Superior temporal gyrus (tissue), 1 donor: Measurements from ENCODE around the gene AGAP2.

Experiments used
- DNase-seq: peaks from one replicate; pipeline ENCODE4 v3.0.0-alpha.2; 2016; ENCODE audit errors: extremely low spot score

AGAP2 gene

DNA sequence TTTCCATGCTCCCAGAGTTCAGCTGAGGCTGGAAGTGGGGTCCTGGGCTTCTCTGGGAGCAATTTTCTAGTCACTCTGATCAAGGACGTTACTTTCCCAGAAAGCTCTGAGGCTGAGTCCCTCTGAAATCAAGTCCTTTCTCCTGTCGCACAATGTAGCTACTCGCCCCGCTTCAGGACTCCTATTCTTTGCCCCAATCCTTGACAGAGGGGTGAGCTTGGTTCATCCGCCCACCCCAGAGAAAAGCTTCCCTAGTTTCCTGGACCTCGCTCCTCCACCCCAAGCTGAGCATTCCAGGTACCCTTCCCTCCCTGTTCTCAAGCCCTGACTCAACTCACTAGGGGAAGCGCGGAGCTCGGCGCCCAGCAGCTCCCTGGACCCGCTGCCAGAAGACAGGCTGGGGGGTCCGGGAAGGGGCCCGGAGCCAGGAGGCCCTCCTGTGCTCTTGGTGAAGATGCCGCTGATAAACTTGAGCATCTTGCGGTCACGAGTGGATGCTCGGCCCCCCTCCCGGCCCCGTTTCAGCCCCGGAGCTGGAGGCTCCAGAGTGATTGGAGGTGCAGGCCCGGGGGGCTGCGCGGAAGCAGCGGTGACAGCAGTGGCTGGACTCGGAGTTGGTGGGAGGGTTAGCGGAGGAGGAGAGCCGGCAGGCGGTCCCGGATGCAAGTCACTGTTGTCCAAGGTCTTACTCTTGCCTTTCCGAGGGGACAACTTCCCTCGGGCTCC lies 1.6 kb downstream of the AGAP2 start:
- DNase-seq, result no peak

DNA sequence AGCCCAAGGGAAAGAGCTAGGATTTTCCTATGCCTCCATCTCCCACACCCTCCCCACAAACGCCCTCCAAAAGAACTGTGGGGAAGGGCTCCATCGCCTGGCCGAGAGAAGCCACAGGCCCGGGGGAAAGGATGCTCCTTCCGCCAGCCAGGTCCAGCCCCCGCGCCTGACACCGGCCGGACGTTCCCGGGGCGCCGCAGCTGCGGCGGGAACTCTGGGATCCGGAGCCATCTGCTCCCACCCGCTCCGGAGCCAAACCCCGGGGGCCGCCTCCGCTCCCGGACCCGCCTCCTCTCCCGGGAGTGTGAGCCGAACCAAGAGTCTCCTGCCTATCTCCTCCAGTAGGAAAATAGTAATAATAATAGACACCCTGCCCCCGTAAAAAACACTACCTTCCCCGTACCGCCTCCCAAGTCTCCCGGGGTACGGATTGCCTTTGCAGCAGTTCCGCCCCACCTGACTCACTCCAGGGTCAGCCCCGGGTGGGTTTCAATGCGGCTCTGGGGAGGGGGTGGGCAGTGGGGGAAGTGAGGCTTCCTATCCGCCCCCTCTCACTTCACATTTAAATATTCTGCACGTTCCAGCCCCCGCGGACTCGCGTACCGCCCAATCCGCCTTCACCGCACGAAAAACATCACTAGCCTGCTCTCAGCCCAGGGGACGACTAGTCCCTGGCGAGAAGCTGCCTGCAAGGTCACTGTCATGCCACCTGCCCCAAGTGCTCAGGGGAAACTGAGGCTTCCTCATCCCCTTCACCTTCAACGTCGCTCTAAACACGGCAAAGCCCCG lies 2.4 kb downstream of the AGAP2 start:
- DNase-seq, result peak; percentile 35

DNA sequence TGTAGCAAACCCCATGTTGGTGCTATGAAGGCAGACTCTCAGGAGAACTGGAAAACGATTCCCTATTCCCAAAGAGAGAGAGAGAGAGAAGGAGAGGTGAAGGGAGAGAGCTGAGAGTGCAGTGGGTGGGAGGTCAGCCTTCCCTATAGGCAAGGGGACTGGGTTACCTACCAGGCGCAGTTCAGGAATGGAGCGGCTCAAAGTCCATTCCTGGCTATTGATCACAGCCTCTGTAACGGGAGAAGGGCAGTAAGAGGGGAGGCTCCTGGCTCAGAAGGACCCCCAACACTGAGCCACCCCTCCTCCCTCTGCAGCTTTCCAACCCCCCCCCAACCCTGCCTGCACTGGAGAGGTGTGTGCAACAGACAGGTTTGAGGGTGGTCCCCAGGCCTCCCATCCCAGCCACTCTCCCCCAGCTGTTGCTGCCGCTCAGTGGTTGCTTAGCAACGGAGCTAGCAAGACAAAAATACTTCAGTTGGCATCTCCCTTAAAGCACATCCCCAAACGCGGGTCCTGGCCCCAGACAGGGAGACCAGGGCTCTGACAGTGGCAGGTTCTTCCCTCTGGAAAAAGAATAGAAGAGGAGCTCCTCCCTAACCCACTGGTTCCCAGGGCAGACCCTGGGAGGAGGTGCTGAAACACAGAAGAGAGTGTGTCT lies 3.2 kb downstream of the AGAP2 start:
- peak; percentile 19 for DNase-seq

DNA sequence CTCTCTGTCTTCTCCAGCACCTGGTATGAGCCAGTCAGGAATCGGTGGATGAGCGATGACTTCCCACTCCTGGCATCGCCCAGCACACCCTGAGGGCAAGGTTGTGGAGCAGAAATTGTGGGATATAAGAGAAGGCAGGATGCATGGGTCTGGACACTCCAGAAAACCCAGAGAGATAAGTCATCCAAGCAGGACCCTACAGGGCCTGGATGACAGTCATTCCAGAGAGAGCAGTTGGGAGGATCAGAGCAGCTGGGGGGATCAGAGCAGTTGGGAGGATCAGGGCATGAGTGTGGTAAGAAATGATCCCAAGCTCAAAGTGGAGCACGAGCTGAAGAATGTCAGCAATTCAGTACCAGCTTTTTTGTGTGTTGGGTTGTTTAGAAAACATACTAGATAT lies 4.0 kb downstream of the AGAP2 start:
- DNase-seq, result no peak

DNA sequence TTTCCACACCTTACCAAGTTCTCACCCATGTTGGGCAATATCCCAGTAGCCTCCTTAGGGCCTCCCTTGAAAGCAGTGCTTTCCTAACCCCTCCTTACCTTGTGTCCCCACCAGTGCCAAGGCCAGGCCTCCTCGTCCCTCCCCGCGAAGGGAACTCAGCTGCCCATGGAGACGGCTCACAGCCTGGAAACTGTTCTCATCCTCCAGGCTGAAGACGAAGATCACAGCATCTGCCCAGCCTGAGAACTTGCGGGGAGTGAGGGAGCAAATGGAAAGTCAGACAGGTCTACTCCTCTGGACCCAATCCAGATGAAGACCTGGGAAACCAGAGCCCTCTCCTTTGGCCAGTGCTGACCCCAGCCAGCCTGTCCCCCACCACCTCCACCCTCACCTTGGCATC lies 4.6 kb downstream of the AGAP2 start:
- DNase-seq, result no peak

DNA sequence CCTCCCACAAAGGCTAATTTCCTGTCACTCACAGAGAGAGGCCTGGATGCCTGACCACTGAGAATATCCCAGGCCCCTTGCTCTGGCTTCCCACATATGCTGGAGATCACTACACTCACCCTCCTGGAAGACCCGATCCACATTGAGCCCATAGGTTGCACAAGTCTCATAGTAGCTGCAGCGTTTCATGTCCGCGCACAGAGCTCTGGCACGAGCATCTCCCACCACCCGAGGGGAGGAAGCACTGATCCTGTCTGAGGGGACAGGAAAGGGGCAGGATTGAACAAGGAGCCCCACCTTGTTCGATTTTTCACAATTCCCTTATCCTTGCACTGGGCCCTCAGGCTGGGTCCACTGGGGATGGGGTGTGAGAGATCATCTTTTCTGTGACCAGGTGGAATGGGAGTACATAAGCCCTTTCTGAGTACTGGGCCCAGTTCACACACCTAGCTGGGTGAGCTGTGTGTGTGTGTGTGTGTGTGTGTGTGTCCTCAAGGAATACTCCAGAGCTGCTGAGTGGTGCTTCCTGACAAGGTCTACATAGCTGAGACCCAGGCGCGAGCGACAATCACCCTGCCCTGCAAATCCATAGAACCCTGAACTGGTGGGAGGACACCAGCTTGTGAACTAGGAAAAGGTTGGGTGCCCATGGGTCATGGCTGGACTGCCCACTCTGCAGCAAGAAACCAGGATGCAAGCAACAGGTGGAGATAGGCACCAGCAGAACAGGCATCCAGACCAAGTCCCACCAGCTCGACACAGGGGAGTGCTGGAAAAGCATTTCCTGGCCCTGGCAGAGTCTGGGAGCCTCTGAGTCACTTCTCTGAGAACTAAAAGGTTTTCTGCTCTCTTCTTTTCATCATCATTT lies 5.6 kb downstream of the AGAP2 start:
- DNase-seq, result no peak

DNA sequence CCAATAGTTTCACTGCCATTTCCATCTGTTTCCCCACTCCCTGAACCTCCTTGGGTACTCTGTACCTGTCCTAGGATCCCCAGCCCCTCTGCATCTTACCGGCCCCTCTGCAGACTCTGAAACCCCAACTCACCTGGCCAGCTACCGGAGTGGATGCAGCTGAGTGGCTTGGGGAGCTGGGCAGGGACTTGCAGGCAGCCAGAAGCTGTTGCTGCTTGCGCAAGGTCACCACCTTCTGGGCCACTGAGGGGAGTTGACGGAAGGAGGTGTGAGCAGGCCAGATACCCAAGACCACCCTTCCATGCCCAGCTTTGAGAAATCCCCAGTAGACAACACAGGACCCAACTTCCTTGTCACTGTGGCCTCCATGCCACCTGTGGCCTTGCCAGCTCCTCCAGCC lies 6.3 kb downstream of the AGAP2 start:
- no peak for DNase-seq

DNA sequence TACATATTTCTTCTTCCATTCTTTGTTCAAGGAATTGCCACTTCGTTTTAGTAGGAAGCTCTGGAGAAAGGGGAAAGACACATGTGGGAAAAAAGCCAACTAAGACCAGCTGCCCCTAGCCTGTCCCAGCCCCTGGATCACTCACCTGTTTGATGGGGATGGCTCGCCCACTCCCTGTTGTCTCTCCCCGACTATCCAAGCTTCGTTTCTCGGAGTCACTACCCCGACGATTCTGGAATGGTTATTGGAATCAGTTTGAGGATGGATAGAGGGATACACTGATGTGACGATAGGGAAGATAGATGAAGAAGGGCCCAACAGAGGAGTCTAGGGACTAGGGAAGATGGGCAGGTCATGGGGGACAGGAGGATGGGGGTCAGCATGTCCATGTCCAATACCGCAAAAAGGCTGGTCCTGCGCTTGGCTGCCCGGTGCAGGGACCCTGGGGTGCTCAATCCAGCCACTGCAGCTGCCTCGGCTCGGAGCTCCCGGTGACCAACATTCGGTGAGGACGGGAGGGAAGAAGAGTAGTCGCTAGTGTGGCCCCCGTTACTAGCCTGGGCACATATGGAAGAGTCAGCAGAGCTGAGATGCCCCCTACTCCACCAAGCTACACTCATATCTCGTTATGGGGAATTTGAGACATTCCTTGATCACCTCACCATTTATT lies 7.0 kb downstream of the AGAP2 start:
- DNase-seq, result no peak

DNA sequence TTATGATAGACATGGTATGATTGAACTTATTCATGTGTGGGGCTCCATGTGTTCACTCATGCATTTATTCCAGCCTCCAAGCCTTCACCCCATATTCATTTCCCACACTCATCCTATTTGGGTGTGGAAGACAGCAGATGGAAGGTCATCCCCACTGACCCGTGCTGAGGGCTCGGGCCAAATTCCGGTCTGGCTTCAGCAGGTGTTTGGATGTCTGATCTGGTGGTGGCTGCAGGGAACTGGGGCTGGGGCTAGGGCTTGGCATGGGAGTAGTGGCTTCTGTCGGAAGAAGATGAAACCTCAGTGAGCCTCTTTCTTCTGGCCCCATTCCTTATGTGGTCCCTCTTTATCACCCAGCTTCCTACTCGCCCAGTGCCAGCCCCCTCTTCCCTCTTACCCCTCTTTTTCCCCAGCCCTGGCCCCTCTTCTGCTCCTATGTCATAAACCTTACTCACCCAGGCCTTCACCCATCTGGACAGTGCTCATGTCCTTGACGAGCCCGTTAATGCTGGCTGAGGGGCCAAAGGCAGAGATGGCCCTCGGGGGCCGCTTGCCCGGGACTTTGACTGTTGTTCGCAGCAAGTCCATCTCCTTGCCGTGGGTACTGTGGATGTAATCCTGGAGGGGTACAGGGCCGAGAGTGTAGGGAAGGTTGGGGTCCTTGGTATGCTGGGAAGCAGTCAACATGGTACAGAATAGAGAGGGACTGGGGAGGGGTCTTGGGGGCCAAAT lies 8.0 kb downstream of the AGAP2 start:
- no peak for DNase-seq

DNA sequence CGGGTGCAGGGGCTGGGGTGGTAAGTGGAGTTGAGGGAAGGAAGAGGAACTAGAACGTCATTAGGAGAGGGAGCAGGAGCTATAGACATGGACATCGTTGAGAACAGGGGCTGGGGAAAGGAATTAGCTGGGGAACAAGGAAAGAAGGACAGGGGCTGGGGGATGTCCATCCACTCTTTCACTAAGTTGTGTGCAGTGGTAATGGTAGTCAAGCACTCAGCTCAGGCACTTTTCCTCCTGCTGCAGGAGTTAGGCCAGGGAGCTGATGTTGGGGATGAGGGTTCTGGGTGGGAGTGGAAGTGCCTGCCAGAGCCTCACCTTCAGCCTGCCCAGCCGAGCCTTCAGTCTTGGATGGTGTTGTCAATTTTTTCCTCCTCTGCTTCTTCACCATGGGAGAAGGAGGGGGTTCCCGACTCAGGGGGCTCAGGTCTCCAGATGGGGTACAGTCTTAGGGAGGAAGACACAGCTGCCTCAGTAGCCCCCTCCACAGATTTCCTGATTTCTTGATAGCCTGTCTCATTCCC lies 9.2 kb downstream of the AGAP2 start:
- no peak for DNase-seq

DNA sequence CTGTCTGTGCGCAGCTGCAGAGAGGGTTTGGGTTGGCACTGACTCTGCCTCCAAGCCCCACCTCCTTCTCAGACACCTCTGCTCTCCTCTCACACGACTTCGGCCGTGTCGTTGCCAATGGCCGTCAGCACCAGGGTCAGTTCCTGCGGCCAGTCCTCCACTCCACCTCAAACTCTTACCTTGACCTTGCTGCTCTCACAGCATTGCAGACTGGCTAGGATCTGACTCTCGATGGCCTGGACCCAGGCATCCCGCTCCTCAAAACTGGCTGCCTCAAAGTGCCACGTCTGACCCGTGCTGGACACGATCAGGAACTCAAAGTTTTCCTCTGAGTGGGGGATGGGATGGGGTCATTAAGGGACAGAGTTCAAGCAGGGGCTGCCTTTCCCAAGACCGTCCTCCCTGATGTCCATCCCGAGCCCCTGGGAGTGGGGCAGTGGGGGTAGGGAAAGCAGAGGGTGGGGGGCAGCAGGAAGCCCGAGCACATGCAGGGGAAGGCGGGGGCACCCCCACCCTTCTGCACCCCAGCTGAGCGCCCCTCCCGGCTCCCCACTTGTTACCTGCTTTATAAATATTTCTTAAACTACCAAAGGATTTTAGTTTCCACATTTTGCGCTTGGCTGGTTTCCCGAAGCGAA lies 10.7 kb downstream of the AGAP2 start:
- no peak for DNase-seq

DNA sequence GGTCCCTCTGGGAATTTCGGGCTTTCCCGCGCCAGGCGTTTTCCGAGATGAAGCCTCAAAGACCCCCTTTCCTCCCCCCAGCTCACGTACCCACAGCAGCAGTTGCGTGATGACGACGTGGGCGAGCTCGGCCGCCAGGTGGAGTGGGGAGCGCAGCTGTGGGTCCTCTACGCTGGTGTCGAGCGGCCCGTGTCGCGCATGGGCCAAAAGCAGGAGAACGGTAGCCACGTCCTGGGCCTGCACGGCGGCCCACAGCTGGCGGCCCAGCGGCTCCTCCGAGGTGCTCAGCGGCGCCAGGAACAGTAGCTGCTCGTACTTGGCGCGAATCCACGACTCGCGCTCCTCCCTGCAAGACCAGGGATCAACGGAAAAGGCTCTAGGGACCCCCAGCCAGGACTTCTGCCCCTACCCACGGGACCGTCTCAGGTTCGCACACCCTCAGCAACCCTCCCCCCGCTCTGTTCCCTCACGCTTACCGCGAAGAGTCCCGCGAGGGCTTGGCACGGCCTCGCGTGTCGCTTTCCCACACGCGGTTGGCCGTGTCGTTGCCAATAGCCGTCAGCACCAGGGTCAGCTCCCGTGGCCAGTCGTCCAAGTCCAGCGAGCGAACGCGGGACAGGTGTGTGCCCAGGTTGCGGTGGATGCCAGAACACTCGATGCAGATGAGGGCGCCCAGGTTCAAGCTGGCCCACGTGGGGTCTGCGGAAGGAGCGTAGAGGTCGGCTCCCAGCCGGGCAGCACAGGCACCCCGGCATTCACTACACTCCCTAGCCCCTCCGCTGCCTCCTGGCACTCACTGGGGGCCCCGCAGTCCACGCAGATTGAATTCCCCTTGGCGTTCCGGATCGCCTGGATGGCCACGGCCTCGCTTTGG lies 11.4 kb downstream of the AGAP2 start:
- no peak for DNase-seq

DNA sequence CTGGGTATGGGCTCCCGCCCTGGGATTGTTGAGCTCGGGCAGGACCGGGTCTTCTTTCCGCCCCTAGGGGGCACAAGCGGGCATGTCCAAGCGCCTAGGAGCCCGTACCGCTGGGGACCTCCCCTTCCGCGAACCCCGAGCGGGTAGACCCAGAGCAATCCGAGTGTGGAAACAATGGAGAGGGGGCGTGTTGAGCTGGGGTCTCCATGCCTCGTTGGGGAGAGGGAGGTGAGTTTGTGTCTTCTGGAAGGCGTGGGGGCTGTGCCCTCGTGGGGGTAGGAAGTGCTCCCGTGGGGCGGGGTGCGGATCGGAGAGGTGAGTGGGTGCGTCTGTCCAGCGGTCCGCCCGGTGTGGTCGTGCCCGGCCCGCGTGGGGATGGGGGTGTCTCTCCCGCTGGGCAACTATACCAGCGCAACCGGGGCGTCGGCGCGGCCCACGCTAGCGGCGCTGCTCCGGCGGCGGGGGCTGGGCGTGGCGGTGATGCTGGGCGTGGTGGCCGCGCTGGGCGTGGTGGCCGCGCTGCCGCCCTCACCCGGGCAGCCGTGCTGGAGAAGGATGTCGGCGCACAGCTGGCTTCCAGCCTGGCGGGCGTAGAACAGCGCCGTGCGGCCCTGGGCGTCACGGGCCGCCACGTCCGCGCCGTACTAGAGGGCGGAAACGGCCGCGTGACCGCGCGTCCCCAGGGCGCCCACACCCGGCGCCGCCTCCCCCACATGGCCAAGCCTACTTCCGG lies 12.2 kb downstream of the AGAP2 start:
- peak; percentile 72 for DNase-seq

DNA sequence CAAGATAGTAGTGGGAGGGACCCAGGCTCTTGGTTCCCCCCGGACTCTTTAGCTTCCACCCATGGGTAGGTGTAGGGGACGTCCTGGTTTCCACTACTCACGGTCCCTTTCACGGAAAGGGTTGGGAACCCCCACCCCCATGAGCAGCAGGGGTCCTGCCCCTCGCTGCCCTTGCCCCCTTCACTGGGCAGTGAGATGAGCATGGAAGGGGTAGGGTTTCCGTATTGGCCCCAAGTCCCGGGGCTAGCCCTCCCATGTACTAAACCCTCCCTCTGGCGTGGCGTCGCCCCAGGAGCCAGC lies 12.7 kb downstream of the AGAP2 start:
- DNase-seq, result no peak

DNA sequence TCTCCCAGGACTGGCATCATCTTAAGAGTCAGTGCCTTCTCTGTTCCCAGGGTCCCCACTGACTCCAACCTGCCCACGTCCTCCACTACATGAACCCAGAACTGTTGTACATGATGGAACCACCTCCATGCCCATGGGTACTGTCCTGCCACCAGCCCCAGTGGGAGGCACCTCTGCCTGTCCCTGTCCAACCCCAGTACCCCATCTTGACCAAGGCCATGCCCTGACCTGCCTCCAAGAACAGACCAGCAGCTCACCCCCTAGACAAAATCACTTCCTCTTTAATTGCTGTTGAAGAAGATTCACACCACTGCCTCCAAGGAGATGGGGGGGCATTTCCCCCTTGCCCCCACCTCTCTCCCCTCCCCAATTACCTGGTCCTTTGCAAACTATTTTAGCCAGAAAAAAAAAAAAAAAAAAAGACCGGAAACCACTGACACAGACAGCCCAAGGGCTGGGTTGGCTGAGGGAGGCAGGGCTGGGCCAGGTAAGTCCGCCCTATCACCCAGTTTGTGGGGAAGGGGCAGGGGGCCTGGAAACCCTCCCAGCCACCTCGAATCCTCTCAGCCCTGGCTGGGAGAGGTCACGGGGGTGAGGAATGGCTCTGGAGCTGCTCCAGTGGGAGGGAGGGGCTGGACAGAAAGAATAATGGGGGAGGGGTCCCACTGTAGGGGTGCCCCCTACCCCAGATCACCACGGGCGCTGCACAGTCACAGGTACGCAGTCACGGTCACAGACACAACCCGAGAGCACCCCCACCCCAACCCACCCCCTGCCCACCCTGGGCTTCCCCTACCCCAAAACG lies 13.4 kb downstream of the AGAP2 start:
- DNase-seq, result no peak

DNA sequence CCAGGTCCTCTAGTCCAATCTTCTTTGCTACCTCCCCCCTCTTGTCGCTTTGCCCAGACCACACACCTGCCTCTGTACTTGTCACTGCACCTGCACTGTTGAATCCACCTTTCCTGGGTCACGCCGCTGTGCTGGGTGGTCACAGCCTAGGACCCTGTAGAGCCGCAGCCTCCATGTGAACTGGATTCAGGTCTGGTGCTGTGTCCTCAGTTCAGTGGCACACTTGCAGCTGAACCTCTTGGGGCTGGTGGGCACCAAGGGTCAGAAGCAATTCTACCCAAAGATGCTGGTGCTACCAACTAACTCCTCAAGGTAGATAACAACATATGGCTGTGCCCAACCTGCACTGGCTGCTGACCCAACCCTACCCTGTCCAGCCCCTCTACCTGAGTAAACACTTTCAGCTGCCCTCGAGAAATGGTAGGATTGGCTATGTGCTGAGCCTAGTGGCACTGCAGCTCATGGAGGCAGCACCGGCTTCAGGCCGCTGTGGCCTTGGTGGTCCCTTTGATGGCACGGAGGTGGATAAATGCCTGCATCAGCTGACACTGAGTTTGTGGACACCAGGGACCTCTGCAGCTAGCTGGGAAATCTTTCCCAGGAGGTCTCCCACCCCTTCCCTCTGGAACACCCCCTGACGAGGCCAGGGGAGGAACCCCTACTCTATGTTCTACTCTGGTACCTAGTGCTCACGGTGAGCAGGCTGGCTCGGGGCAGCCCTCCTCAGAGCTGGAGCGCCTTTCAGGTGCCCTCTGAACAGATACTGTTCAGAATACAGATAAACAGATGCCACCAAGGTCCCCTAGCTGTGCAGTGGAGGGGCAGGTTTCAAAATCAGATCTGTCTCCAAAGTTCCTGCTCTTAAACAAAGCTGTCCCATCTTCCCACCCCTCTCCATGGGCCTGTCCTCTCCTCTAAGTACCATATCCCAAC lies 14.3 kb downstream of the AGAP2 start:
- DNase-seq, result no peak

DNA sequence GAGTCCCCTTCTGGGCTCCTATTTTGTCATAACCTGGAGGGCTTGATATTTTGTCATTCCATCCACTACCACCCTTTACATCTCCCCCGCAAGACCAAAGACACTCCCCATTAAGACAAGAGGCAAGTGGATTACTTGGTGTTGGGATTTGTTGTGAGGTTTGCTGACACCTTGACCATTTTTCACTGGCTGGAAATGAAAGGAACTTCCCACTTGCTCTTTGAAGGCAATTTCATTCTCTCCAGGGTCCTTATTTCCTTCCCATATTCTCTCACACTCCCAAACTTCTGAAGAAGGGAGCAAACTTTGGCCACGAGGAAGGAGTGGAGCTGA lies 14.9 kb downstream of the AGAP2 start:
- no peak for DNase-seq
